GM19193 (cell line): ENCODE measurements around the gene LHX5.
A peak's percentile ranks its signal among the peaks of the same experiment; 100 is the strongest.

Experiments used
- POLR2A ChIP-seq: IDR thresholded peaks from 4 replicates; pipeline ENCODE4 v1.6.1; 2011; ENCODE audit not compliant: insufficient read depth, insufficient read length; ENCODE audit errors: extremely low read depth

The LHX5 gene

DNA sequence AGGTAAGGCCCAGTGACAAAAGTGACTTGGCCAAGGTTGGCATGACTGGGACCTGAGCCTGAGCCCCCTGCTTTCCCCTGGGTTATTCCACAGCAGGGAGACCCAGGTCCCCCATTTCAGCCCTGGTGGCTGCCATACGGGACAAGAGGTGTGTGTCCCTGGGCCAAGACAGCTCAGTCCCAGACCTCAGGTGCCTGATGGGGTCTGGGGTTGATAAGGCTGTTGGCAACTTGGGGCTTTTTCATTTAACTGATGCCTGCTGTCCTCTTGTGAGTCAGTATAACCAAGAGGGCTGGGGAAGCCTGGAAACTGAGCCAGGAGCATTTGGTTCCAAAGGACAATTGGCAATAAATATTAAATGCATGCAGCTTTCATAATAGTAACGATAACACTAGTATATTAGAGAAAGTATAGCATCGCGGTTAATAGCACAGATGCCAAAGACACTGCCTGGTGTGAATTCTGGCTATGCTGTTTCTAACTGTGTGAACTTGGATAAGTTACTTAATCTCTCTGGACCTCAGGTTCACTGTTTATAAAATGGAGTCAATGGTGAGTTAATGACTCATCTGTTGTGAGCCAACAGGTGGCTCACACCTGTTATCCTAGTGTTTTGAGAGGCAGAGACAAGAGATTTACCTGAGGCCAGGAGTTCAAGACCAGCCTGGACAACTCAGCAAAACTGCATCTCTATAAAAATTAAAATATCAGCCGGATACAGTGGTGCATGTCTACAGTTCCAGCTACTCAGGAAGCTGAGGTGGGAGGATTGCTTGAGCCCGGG lies 48.6 kb downstream of the LHX5 start:
- TF ChIP-seq POLR2A, result no peak

DNA sequence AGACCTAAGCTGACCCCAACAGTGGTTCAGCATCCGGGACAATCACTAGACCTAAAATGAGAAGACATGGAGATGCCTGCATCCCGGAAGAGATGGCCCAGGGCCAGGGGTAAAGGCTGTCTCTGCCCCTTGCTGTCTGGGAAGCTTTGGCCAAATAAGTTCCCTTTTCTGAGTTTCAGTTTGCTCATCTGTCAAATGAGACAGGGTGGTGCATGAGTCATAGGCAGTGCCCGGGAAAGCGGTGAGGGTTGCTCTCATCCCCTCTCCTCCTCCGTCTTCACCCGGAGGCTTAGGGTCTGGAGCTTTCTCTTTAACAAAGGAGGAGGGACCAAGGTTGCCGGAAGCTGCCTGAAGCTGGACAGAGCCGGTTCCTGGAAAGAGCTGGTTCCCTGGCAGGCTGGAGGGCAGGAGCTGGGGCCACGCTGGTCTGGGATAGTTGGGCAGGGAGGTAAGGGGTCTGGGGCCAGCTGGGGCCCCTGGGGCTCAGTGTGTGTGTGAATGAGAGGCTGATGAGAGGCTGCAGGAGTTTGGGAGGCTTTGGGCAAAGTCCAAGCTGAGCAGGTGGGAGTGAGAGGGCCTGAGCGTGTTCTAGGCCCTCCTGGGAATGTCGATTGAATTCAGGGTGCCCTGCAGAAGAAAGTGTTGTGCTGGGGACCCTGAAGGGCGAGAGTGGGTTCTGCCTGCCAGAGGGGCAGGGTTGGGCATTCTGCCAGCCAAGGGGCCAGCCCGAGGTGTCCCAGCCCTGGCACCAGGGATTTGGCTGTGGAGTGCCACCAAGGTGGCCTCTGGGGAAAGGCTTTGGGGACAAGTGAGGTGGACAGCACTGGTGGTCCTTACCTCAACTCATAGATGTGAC lies 49.4 kb downstream of the LHX5 start, which contains the start of gene SDSL:
Gene SDSL, plus strand, starts transcription at position 351 of the 856 bp plus-strand sequence. CDS start 5,603 bp downstream, outside the sequence.
- TF ChIP-seq POLR2A, result peak; percentile 63

DNA sequence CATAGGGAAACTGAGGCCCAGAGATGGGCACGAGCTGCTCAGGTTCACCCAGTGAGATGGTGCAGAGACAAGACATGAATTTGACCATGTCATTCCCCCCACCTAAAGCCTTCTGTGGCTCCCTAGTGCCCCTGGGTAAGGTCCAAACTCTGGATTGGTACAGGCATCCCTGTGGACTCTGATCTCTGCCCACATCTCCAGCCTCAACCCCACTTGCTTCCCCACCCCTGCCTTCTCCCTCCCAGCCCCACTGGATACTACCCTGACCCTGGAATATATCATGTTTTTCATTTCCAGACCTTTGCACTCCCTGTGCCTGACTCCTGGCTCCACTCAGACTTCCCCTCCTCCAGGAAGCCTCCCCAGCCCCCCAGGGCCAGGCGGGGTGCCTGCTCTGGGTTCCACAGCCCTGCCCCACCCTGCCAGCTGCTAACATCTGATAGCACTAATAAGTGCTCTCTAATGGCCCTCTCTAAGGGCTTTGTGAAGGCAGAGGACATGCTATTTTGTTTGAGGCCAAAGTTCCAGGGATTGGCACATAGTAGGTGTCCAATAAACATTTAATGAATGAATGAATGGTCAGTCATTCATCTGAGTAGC lies 50.6 kb downstream of the LHX5 start:
- no peak for TF ChIP-seq POLR2A

DNA sequence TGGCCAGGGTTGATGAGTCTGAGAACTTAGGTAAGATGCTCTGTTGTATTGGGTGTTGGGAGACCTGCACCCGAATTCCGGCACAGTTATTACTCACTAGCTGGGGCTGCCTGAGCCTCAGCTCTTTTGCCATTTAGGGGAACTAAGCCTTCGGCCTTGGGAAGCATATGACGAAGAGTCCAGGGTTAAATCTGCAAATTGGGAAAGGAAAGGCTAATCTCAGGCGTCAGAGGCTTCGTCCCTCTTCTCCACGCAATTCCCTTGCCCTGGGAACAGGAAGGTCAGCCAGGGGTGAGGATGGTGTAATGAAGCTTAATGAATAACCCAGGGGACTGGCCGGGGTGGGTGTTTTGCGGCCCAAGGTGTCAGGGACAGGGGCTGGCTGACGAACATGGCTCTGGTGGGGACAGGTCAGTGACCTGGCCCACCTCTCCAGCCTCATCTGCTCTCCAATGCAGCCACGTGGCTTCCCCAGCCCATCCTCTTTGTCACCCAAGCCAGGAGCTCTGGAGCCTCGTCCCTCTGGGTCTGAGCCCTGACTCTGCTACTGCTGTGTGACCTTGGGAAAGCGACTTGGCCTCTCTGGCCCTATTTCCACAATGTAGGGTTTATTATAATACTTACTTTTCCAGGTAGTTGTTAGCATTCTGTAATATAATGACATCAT lies 53.3 kb downstream of the LHX5 start:
- no peak for TF ChIP-seq POLR2A

DNA sequence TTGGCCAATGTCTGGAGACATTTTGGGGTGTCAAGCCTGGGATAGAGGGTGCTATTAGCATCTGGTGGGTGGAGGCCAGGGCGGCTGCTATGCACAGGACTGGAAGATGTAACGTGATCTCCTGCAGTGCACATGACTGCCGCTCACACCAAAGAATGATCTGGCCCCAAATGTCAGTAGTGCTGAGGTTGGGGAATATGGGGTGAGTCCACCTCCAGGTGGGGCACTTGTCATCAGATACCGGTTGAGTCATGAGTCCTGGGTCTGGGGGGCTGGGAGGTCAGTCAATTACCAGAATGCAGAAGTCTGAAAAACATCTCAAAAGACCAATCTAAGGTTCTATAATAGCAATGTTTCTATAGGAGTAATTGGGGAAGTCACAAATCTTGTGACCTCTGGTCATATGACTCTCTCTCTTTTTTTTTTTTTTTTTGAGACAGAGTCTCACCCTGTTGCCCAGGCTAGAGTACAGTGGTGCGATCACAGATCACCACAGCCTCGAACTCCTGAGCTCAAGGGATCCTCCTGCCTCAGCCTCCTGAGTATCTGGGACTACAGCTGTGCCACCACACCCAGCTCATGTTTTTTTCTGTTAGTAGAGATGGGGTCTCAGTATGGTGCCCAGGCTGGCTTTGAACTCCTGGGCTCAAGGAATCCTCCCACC lies 55.4 kb downstream of the LHX5 start:
- TF ChIP-seq POLR2A, result no peak

DNA sequence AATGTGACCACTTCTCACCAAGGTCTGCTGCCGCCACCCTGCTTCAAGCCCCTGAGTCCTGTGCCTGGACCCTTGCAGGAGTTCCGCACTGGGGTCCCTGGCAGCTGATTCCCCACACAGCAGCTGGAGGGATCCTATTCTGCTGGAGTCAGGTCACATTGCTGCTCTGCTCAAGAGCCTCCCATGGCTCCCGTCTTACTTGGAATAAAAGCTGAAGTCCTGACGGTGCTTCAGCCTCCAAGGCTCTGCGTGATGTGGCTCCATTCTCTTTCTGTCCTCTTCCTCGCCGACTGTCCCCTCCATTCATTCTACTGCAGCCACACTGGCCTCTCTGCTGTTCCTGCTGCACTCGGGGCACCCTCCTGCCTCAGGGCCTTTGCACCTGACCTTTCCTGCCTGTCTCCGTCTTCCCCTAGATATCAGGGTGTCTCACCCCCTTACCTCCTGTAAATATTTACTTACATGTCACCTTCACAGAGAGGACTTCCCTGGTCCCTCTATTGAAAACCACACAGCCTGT lies 57.1 kb downstream of the LHX5 start:
- TF ChIP-seq POLR2A, result no peak

DNA sequence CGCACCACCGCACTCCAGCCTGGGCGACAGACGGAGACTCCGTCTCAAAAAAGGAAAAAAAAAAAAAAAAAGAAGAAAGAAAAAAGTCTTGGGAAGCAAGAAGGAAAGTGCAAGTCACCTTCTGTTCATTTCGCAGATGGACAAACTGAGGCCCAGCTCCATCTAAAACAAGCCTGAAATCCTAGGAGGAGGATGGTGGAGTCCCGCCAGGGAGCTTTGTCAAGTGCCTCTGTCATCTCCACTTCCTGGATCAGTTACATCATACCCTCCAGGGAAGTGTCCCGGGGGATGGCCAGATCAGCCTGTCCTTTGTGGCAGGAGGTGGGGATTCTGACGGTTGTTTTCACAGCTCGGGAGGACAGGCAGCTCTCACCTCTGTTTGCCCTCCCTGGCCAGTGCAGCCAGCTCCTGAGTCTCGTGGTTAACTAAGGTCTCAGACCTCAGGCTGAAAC lies 58.2 kb downstream of the LHX5 start:
- TF ChIP-seq POLR2A, result no peak
